GM18519 (cell line): ENCODE data around the gene PRELID1.

Source experiments
- ATAC-seq: cut with Tn5 transposase; IDR thresholded peaks from one replicate; pipeline ENCODE4 v1.9.1; 2021; ENCODE audit warnings: mild to moderate bottlenecking, moderate library complexity; ENCODE audit not compliant: unreplicated experiment, low FRiP score

The PRELID1 gene

DNA sequence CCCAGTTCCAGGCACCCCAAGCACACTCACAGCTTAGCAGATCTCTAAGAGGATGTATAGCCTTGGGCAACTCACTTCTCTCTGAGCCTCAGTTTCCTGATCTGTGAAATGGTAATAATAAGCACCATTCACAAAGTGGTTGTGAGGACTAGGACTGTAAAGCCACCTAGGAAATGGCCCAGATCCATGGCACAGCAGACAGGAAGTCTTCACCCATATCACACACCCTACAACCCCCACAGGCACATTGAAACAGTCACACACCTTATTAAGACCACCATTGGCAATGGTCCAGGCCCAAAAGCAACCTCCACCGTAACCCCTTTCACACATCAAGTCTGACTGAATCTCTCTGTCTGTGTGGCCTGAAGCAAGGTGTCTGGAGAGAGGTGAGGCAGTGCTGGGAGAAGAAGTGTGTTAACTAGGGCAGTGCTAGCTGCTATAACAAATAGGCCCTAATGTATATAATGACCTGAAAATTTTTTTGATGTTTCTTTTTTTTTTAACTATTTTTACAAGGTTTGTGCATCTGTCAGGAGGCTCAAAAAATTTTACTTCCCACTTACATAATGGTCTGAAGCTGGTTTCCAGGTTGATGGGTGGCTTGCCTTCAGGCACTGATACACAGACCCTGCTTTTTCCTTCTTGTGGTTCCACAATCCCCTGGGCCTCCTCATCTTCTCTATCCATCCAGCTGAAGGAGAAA lies 51.7 kb downstream of the PRELID1 start:
- no peak for ATAC-seq

DNA sequence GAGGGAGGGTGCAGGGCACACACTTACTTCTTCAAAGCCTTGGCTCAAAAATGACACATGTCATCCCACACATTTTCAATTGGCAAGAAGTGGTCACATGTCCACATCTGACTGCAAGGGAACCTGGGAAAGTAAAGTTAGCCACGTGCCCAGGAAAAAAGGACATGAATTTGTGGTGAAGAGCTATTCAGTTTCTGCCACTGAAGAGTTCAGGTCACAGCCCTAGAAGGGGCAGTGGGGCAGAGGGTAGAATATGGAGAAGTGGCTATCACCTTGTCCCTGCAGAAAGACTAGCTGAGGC lies 52.2 kb downstream of the PRELID1 start:
- ATAC-seq, result no peak
